GM12874 (cell line): ENCODE measurements around the gene RIN3.

Experiments
- TF ChIP-seq, protein P1 (sequence below): IDR thresholded peaks from 2 replicates; pipeline ENCODE4 v1.5.1; 2011; ENCODE audit warnings: low read depth, mild to moderate bottlenecking, control low read depth, low read length, moderate library complexity; ENCODE audit not compliant: insufficient read depth

Gene RIN3

DNA sequence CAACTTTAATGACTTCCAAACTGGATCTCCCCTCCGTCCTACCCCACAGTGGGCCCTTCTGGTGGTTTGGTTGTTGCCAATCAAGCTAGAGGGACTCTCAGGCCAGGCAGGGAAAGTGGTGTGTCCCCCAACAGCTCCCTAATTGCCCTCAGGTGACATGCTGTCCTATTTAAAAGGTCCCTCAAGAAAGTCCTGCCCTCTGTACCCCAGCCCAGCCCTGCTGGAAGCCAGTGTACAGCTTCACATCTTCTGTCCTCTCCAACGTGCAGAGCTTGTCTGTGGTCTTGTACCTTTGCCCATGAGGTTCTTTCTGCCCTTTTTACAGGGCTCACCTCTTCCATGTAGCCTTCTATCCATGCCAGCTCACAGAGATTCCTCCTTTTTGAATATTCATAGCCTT is 4.2 kb downstream of the RIN3 start:
- TF ChIP-seq, protein P1, sequence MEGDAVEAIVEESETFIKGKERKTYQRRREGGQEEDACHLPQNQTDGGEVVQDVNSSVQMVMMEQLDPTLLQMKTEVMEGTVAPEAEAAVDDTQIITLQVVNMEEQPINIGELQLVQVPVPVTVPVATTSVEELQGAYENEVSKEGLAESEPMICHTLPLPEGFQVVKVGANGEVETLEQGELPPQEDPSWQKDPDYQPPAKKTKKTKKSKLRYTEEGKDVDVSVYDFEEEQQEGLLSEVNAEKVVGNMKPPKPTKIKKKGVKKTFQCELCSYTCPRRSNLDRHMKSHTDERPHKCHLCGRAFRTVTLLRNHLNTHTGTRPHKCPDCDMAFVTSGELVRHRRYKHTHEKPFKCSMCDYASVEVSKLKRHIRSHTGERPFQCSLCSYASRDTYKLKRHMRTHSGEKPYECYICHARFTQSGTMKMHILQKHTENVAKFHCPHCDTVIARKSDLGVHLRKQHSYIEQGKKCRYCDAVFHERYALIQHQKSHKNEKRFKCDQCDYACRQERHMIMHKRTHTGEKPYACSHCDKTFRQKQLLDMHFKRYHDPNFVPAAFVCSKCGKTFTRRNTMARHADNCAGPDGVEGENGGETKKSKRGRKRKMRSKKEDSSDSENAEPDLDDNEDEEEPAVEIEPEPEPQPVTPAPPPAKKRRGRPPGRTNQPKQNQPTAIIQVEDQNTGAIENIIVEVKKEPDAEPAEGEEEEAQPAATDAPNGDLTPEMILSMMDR = no peak

DNA sequence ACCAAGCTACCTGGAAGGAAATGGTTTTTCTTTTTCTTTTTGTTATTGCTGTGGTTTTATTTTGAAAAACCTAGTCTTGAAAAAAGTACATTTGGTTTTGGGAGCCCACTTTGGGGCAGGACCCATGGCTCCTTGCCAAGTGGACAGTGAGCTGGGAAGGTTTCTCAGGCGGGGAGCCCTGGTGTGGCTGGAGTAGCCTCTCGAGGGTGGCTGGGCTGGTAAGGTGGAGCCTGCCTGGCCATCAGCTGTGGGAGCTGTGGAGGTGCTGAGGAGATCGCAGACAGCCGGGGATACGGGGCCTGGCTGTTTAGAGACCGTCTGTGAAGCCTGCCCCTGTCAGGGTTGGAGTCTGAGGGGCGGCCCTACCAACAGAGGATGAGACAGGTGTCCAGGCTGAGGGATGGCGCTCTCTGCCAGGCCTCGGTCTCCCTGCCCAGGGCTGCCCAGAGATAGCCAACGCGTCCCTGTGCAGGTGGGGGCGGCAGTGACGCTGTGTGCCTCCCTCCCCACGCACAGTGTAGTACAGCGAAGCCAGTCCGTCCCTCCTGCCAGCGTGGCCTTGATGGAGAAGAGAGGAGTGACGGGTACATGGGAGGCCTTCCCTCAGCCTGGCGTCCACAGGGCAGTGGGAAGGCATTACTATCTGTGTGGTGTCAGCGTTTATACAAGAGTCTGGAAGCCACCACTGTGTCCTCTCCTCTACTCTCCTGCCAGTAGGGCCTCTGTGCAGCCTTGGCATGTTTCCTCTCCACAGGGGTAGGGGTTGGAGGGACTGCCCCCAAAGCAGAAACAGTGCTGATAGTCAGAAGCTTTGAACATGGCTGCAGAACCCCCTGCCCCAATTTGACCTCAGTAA is 5.9 kb downstream of the RIN3 start:
- TF ChIP-seq, protein P1 = no peak

DNA sequence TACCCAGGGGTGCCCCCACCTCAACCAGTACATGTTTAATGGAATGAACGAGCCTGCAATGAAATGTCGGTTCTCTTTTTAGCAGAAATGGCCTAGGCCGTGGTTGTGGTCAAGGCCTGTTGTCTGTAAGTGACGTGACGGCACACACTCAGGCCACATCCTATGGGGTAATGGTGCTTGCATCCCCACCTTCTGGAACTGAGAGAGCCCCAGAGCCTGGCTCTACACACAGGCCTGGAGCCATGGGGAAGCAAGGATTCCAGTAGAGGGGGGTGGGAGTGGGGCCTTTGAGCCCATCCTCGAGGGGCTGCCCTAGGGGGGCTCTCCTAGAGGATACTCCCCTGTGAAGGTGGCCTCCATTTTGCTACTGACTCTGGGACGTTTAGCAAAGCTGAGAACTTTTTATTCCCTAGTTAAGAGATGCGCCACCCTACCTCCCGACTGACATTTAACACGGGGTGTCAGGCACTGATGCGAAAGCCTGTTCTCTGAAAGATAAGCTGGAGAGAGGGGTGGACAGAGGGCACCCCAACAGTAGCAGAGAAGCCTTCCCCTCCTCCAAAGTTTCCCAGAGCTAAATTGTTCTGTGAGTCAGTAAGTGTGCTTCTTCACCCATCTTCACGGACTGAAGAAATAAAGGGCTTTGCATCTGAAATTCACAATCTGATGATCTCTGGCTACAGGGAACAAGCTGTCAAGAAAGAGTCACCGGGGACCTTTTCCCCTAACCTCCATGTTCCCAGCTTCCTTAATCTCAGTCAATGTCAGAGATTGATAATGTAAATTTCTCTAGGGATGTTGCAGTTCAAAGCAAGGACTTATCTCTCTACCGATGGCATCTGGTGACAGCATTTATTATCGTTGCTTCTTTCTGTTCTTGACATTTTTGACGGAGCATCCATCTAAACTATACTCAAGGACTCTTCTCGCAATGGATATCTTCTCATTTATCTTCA is 6.8 kb downstream of the RIN3 start:
- TF ChIP-seq, protein P1 = no peak

DNA sequence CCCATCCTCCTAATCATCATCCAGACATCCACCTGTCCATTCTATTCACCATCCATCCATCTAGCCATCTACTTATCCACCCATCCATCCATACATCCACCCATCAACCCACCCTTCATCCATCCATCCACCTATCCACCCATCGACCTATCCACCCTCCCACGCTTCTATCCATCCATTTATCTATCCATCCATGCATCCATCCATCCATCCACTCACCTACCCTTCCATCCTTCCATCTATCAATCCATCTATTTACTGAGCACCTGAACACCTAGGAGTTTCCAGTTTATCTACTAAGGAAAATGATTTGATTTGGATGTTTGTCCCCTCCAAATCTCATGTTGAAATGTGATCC is 7.5 kb downstream of the RIN3 start:
- TF ChIP-seq, protein P1 = no peak

DNA sequence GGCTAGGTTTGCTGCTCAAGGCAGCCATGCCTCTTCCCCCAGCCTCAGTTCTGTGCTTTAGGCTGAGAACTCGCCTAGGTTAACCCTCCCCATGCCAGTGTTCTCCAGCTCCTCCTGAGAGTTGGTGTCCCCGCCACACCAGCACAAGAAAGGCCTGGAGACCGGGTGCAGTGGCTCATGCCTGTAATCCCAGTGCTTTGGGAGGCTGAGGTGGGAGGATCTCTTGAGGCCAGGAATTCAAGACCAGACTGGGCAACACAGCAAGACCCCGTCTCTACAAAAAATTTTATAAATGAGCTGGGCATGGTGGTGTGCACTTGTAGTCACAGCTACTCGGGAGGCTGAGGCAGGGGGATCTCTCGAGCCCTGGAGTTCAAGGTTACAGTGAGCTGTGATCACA is 10.2 kb downstream of the RIN3 start:
- TF ChIP-seq, protein P1 = no peak

DNA sequence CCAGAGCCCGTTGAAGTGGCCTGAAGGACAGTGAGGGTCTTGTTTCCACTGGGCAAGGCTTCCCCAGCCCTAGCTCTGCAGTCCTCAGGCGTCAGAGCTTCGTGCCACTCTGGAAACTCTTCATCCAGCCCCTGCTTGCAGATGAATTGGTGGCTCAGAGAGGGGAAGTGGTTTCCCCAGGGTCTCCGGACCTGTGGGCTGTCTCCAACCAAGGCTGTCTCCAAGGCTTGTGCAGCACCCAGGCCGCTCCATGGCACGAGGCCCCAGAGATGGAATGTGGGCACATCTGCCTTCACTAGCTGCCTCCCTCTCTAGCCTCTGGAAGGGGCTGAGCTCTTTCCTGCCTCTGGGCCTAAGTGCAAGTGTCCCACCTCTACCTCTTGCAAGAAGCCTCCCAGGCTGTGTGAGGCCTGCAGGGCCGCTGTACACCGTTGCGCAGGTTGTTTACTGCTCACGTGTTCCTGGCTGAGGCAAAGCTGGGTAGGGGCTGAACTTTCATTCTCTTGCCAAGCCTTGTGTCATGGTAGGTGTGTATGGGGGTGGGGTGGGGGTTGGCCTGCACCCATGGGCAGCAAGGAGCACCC is 11.1 kb downstream of the RIN3 start:
- TF ChIP-seq, protein P1 = no peak
